Parathyroid adenoma (tissue), 2 donors: ENCODE measurements around the gene TTLL4.

ENCODE experiments used
- H2AFZ ChIP-seq: fragments of 300-600 bp; sonication (generic); one replicate; pipeline ENCODE4 v1.7.0; 2017; ENCODE audit warnings: antibody characterized with exemption, mild to moderate bottlenecking
- H3K27ac ChIP-seq: fragments of 300-600 bp; sonication (generic); one replicate; pipeline ENCODE4 v1.7.0; 2017
- H3K27me3 ChIP-seq: fragments of 300-600 bp; sonication (generic); one replicate; pipeline ENCODE4 v1.7.0; 2017; ENCODE audit warnings: low read length; ENCODE audit not compliant: control insufficient read depth, insufficient read depth
- H3K36me3 ChIP-seq: fragments of 300-600 bp; sonication (generic); one replicate; pipeline ENCODE4 v1.7.0; 2017; ENCODE audit warnings: low read length; ENCODE audit not compliant: control insufficient read depth, insufficient read depth
- H3K4me1 ChIP-seq: fragments of 300-600 bp; sonication (generic); one replicate; pipeline ENCODE4 v1.7.0; 2017; ENCODE audit warnings: control low read depth
- H3K4me2 ChIP-seq: fragments of 300-600 bp; sonication (generic); one replicate; pipeline ENCODE4 v1.7.0; 2017; ENCODE audit warnings: low read length
- H3K4me3 ChIP-seq: fragments of 300-600 bp; sonication (generic); one replicate; pipeline ENCODE4 v1.7.0; 2017; ENCODE audit warnings: low read depth, low read length
- H3K79me2 ChIP-seq: fragments of 300-600 bp; sonication (generic); one replicate; pipeline ENCODE4 v1.7.0; 2017; ENCODE audit warnings: control low read depth
- H3K9ac ChIP-seq: fragments of 300-600 bp; sonication (generic); one replicate; pipeline ENCODE4 v1.7.0; 2017; ENCODE audit warnings: mild to moderate bottlenecking
- H3K9me3 ChIP-seq: fragments of 300-600 bp; sonication (generic); one replicate; pipeline ENCODE4 v1.7.0; 2017; ENCODE audit warnings: low read length; ENCODE audit not compliant: control insufficient read depth
- CTCF ChIP-seq: fragments of 300-600 bp; sonication (generic); IDR thresholded peaks from one replicate; pipeline ENCODE4 v1.7.0; 2017; ENCODE audit warnings: antibody characterized with exemption, mild to moderate bottlenecking
- donor health status: primary hyperparathyroidism.

TTLL4 gene

GRCh38 chr2:218754201-218754600, 43.6 kb downstream of the TTLL4 start:
- Histone ChIP-seq H3K4me1 (no peaks in the 10 kb centered on the region), H3K4me2 (no peak overlapping the region), H3K36me3 (no peaks in the 10 kb centered on the region), H3K79me2 (no peaks in the 10 kb centered on the region), H3K9me3 (no peaks in the 10 kb centered on the region), H3K27ac (no peak overlapping the region), H2AFZ (no peak overlapping the region), H3K9ac (no peak overlapping the region), H3K27me3 (no peaks in the 10 kb centered on the region), H3K4me3 (no peak overlapping the region)
- TF ChIP-seq CTCF: no peak

GRCh38 chr2:218754781-218755180, 44.1 kb downstream of the TTLL4 start:
- Histone ChIP-seq H3K27ac (no peak overlapping the region), H3K4me2 (no peak overlapping the region), H3K27me3 (no peaks in the 10 kb centered on the region), H3K4me3 (no peak overlapping the region), H3K36me3 (no peaks in the 10 kb centered on the region), H3K79me2 (no peaks in the 10 kb centered on the region), H2AFZ (no peak overlapping the region), H3K9ac (no peak overlapping the region), H3K4me1 (no peaks in the 10 kb centered on the region), H3K9me3 (no peaks in the 10 kb centered on the region)
- no peak for TF ChIP-seq CTCF

- no peaks in the 10 kb centered on the region for H3K79me2 ChIP-seq
- H3K4me1 ChIP-seq: no peaks in the 10 kb centered on the region
- H2AFZ ChIP-seq: no peak overlapping the region
- no peaks in the 10 kb centered on the region for H3K27me3 ChIP-seq
- H3K9me3 ChIP-seq: no peaks in the 10 kb centered on the region
- H3K9ac ChIP-seq: no peak overlapping the region
- no peak for TF ChIP-seq CTCF
- no peak overlapping the region for H3K27ac ChIP-seq
- no peaks in the 10 kb centered on the region for H3K36me3 ChIP-seq
- H3K4me3 ChIP-seq: no peak overlapping the region
- no peak overlapping the region for H3K4me2 ChIP-seq
Measured at GRCh38 chr2:218755198-218755566, 44.5 kb downstream of the TTLL4 start.

- Histone ChIP-seq H3K27ac (no peak overlapping the region), H3K9ac (no peak overlapping the region), H3K79me2 (no peaks in the 10 kb centered on the region), H3K36me3 (no peaks in the 10 kb centered on the region), H3K4me3 (no peak overlapping the region), H2AFZ (no peak overlapping the region), H3K9me3 (no peaks in the 10 kb centered on the region), H3K4me2 (no peak overlapping the region), H3K27me3 (no peaks in the 10 kb centered on the region), H3K4me1 (no peaks in the 10 kb centered on the region)
- TF ChIP-seq CTCF: no peak
Measured at GRCh38 chr2:218755567-218756404, 45.2 kb downstream of the TTLL4 start.
